Muscle of back (tissue), 11 donors: Measurements from ENCODE around the gene TWIST2. TPM values are rescaled to one million over a fixed set of nuclear protein-coding genes. Genes with fewer than 3 reads are reported as not detected.
A peak's percentile ranks its signal among the peaks of the same experiment; 100 is the strongest.

ENCODE experiments used
- DNase-seq, 3 donors: peaks; one replicate each; pipeline versions ENCODE4 v3.0.0 to v3.0.0-alpha.2; 2013
- polyA plus RNA-seq, 10 donors: library from polyadenylated mRNA; unstranded; fragments of 120-200 nt; gene quantifications; one replicate each; pipeline ENCODE4 v1.2.1, GENCODE V29; 2013; ENCODE audit not compliant: insufficient read length in 10 of 10

Gene TWIST2
- polyA plus RNA-seq, 10 donors, result 4.9 to 104 (median 6.9) TPM

- peak; percentile 89 to 94 (median 90) for DNase-seq
These were observed 90.6 kb downstream of the TWIST2 start for GRCh38 chr2:238938401-238939055.

DNA sequence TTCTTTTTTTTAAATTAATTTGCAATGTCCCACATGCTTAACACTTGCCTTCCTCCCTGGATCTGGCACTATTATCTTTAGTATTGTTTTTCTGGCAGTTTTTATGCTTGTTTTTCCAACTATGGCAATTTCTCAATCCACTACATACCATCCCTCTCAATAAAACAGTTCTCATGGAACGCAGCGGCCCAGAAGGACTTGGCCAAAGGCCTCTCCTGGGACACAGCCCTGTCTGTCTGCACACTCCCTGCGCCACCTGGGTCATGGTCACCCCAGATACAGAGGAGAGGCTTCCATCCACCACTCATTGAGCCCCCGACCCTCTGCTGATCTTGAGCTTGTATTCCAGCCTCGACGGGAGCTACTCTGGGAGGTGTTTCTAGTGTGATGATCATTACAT lies 91.2 kb downstream of the TWIST2 start:
- DNase-seq, result no peak

- DNase-seq, result no peak
These were observed 91.9 kb downstream of the TWIST2 start for GRCh38 chr2:238939521-238940403.

DNA sequence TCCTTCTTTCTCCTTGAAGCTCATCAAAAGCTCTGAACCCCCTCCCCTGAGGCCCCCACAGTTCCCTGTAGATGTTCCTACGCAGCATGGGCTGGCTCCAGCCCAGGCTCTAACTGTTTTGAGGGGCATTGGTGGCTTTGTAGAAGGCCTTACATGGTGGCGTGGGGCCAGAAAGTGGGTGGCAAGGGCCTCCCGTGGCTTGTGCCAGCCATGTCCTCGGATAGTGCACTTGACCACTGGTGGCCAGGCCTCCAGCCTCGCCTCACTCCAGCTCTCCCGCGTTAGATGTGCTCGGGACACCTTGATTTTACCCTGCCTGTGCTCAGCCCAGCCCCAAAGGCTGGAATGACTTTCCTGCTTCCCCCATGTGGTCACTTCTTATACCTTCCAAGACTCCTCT lies 92.9 kb downstream of the TWIST2 start:
- no peak for DNase-seq

DNA sequence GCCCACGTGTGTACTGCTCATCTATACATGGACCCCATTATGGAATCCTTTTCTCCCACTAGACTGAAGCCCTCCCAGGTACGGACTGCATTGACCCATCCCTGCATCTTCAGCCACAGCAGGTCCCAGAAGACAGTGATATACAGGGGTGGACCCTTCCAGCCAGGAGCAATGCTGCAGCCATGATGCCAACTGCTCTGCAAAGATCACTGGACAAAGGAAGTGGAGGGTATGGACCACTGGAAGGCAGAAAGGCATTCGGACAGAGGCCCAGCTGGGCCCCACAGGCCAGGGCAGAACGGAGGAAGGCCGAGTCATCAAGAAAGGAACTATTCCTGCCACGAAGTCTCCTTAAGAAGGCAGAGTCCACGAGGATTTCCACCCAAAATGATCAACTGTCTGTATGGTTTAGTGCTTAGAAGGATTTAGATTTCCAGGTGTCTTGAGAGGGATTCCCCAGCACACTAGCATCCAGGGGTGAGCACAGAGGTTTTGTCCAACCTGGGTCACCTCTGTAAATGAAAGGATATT lies 93.4 kb downstream of the TWIST2 start:
- DNase-seq, result no peak

DNA sequence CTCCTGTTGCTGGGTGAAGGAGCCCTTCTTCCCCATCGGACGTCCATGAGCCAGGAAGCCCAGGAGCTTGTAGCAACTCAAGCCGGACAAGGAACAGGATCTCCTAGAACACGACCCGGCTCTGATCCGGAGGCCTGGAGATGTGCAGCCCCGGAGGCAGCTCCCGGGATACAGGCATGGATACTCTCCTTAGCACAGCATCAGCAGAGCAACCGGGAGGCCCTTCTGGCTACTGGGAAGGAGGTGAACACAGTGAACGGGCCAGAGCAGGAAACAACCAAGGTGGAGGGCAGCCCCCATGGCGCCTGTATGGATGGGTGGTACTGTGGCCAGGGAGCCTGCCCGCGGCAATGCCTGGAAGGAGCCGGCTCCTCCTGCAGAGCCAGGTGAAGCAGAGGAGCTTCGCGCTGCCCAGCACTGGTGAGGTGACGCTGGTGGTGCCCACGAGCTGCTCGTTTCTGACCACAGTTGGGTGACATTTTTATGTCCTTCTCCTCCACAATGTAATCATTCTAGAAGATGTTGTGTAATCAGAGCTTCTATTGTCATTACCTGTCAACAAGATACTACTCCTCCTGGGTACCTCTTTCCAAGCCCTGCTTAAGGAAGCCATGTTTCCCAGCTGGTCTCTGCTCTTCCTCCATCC lies 94.3 kb downstream of the TWIST2 start:
- DNase-seq, result no peak

DNA sequence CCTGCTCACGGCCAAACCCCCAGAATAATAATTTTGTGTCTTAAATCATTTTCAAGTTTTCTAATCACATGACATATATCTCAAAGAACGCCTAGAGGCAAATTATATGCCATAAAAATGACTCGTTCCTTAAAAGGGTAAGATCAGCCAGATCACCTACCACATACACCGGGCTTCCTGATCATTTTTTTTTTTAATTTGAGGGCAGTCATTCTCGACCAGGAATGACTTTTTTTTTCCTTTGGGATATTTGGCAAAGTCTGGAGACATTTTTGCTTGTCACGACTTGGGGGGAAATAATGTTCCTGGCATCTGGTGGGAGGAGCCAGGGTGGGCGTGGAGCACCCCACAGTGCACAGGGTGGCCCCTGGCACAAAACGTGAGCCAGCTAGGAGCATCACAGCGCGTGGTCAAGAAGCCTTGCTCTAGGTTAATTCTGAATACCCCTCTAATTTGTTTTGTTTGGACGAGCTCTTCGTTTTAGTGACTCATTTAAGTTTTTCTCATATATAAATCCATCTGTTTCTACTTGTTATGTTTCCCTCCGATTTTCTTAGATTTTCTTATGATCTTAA lies 94.9 kb downstream of the TWIST2 start:
- peak in 1 of 3 donors; percentile 15 for DNase-seq

DNA sequence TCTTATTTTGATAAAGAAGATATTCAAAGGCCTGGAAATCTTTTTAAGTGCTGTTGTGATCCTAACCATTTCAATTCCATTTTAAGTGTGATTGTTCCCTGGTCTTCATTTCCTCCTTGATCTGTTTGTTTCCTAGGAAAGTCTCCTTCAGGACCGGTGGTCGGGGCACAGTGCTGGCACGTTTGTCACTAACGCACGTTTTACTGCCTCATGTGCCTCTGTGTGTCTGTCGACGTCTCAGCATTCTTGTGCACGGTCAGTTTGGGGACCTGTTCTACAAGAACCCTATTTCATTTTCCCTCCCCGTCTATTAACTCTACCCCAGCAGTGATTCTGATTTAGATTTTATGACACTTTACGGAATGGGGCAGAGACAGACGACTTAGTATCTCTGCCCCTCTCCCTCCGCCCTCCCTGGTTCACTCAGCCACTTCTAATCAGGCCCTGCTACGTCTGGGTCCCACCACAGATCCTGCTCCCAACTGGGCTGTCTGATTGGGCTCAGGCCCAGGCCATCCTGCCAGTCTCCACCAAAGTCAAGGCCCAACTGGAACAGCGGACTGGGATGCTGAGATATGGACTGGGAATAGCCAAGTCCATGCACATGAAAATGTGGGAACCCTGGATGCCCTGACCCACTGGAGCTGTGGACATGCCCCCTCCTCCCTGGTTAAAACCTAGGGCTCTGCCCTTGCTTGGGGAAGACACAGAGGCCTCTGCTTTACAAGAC lies 95.6 kb downstream of the TWIST2 start:
- DNase-seq, result no peak

- no peak for DNase-seq
These were observed 97.7 kb downstream of the TWIST2 start for GRCh38 chr2:238945433-238946150.

DNA sequence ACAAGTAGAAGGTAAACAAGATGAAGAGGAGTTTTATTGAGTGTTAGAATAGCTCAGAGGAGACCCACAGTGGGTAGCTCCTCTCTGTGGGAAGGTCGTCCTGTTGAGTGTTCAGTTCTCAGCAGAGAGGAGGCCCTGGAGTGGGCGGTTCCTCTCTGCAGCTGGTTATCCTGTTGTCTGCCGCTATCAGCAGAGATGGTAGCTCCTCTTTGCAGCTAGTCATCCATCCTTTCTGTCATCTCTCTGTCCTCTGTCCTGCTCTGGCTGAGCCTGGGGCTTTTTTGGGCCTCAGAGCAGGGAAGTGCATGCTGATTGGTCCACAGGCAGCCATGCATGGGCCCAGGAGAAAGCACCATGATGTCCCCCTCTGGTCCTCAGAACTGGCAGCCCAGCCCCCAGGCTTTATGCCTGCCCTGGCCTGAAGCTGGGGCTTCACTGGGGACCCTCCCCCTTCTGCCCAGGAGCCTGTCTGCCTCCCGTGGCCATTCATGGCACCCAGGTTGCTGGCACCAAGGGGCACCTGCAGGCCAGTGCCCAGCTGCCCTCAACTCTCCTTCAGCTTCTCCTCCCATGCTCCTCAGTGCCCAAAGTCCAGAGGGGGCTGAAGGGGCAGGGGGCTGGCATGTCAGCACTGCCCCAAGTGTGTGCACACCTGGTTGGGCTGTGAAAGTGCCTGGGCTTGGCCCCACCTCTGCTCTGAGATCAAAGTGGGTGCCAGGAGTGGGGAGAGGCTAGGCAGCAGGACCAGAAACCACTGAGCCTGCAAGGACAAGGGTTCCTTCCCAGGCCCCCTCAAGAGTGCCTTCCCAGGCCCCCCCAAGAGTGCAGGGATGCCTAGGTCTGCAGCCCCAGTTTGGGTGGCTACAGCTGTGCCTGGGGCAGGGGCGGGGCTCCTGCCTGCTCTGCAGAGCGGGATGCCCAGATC lies 98.7 kb downstream of the TWIST2 start:
- DNase-seq, result no peak

- no peak for DNase-seq
These were observed 99.4 kb downstream of the TWIST2 start for GRCh38 chr2:238947243-238947760.

- DNase-seq, result peak in 2 of 3 donors; percentile 65 to 66
These were observed 100.2 kb downstream of the TWIST2 start for GRCh38 chr2:238947920-238948710.

DNA sequence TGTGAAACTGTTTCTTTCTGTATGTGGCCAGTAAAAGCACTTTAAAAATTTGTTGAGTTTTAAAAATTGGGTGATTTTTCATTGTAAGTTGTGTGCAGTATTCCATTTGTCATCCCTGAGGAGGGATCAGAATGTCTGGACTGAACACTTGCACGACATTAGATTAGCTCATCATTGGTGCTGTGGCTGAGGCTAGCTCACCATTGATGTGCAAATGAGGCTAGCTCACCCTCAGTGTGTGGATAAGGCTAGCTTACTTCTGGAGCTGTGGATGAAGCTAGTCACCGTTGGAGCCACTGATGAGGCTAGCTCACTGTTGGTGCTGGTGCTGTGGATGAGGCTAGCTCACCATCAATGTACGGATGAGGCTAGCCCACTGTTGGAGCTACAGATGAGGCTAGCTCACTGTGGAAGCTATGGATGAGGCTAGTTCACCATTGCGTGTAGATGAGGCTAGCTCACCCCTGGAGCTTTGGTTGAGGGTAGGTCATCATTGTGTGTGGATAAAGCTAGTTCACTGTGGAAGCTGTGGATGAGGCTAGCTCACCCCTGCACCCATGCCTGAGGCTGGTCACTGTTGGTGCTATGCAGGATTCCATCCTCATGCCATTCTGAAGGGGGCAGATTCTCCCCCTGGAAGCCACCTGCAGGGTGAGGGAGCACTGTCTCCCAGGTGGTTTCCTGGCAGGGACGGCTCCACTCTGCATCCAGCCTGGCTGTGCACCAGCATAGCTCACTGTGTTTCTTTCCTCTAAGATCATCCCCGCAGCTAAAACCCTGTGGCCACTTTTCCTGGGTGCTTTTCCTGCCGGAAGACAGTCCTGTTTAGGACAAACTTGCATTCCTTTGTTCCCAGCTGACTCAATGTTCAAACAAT lies 101.1 kb downstream of the TWIST2 start:
- DNase-seq, result no peak

GRCh38 chr2:238949710-238950345 lies 101.9 kb downstream of the TWIST2 start:
- DNase-seq, result no peak

GRCh38 chr2:238950551-238950950 lies 102.7 kb downstream of the TWIST2 start:
- DNase-seq, result no peak

DNA sequence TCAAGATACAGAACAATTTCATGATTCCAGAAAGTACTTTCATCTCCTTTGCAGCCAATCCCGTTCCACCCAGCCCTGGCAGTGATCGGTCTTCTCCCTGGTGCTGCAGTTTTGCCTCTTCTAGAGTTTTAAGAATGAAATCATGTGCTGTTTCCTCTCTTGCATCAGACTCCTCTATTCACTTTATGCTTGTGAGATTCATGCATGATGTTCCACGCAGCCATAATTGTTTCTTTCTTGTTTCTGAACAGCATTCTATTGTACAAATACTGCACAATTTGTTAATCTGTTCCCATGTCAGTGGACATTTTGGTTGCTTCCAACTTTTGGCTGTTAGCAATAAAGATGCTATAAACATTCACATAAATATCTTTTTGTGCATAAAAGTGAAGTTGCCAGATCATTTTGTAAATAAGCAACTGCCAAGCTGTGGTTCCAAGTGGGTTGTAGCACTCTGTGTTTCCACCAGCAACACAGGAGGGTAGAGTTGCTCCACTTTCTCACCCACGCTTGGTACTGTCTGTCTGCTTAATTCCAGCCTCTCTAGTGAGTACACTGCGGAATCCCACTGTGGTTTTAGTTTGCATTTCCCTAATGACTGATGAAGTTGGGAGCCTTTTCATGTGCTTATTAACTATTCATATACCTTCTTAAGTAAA lies 104.5 kb downstream of the TWIST2 start:
- DNase-seq, result no peak
